Effector memory CD4-positive, alpha-beta T cell (primary cell): Measurements from ENCODE around the gene TMEM98.
"Not testable (repeated sequence)": the region's sequence is repeated elsewhere in the genome, so short reads cannot be mapped to it uniquely, and the experiment has no call there.

Source experiments
- DNase-seq, 3 donors: peaks; one replicate each; pipeline ENCODE4 v3.0.0-alpha.2; 2020
- H3K27ac ChIP-seq: 2 replicates; pipeline ENCODE4 v1.7.0; 2013; ENCODE audit warnings: mild to moderate bottlenecking, low read length, moderate library complexity; ENCODE audit not compliant: insufficient read depth, poor library complexity, severe bottlenecking
- H3K27me3 ChIP-seq: replicated peaks from 2 replicates; pipeline ENCODE4 v1.7.0; 2013; ENCODE audit warnings: mild to moderate bottlenecking, low read length; ENCODE audit not compliant: insufficient read depth, control insufficient read depth, poor library complexity, severe bottlenecking
- H3K36me3 ChIP-seq: 2 replicates; pipeline ENCODE4 v1.7.0; 2013; ENCODE audit warnings: mild to moderate bottlenecking, low read length, moderate library complexity; ENCODE audit not compliant: control insufficient read depth, insufficient read depth
- H3K4me1 ChIP-seq: 2 replicates; pipeline ENCODE4 v1.7.0; 2013; ENCODE audit warnings: low read length, mild to moderate bottlenecking; ENCODE audit not compliant: control insufficient read depth, insufficient read depth, poor library complexity, severe bottlenecking
- H3K4me3 ChIP-seq: 2 replicates; pipeline ENCODE4 v1.7.0; 2013; ENCODE audit warnings: low read length, low read depth, mild to moderate bottlenecking; ENCODE audit not compliant: insufficient read depth, poor library complexity, severe bottlenecking
- H3K9me3 ChIP-seq: 2 replicates; pipeline ENCODE4 v1.7.0; 2013; ENCODE audit warnings: mild to moderate bottlenecking, low read length, moderate library complexity; ENCODE audit not compliant: control insufficient read depth

TMEM98 gene

DNA sequence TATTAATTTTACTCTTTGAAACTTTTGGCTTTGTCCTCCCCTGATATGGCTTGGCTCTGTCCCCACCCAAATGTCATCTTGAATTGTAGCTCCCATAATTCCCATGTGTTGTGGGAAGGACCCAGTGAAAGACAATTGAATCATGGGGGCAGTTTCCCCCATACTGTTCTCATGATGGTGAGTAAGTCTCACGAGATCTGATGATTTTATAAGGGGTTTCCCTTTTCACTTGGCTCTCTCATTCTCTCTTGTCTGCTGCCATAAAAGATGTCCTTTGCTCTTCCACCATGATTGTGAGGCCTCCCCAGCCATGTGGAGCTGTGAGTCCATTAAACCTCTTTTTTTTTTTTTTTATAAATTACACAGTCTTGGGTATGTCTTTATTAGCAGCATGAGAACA is 24.5 kb downstream of the TMEM98 start:
- not testable (repeated sequence) for DNase-seq, H3K9me3 ChIP-seq, H3K27ac ChIP-seq, H3K36me3 ChIP-seq, H3K4me1 ChIP-seq, H3K27me3 ChIP-seq, H3K4me3 ChIP-seq

DNA sequence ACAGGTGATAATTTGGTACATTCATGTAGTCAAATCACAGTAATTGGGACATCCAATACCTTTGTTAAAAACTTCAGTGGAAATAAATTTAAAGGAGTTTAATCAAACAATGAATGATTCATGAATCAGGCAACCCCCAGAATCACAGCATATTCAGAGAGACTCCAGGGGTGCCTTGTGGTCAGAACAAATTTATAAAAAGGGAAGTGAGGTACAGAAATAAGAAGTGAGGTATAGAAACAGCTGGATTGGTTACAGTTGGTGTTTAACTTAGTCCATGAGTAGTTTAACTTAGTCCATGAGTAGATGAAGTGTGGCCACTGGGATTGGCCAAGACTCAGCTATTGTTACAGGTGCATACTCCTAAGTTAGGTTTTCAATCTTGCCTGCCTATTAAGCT is 25.1 kb downstream of the TMEM98 start:
- H3K36me3 ChIP-seq, result no peaks in the 10 kb centered on the region
- no peaks in the 10 kb centered on the region for H3K4me1 ChIP-seq
- no peaks in the 10 kb centered on the region for H3K9me3 ChIP-seq
- H3K27ac ChIP-seq, result no peak overlapping the region
- no peak overlapping the region for H3K4me3 ChIP-seq
- DNase-seq, result no peak
- H3K27me3 ChIP-seq, result no peaks in the 10 kb centered on the region

DNA sequence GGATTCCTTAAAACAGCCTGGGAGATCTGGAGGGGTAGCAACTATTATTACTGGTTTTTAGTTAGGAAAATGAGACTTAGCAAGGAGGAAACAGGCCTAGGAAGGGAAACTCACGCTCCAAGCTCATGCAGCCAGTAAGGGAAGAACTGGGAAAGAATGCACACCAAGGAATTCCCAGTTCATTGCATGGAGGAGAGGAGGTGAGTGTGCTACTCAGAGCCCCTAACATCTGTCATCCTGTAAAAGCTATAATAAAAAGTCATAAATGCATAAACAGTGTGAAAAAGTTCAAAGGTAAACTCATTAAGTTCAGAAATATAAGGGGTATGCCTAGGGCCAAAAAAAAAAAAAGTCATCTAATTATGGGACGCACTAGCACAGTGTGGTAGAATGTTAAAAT is 25.9 kb downstream of the TMEM98 start:
- Histone ChIP-seq H3K36me3 (no peaks in the 10 kb centered on the region), H3K27me3 (no peaks in the 10 kb centered on the region), H3K9me3 (no peaks in the 10 kb centered on the region), H3K27ac (no peak overlapping the region), H3K4me1 (no peaks in the 10 kb centered on the region), H3K4me3 (no peak overlapping the region)
- DNase-seq, result no peak

DNA sequence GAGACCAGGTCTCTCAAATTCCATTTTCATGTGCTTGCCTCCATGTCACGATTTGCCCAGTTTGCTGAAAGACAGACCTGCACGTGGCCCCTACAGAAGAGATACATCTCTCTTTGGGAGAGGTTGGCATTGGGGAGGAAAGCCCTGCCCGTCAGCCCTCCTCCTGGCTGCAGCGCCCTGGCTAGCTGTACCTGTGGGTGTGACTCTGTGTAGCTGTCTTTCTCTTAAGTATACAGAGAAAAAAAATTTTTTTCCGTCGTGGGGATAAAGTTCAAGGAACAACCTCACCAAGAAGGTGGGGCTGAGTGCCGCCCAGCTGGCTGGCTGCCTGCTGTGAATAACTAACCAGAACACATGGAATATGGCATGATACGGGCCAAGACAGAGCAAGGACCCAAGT is 26.5 kb downstream of the TMEM98 start:
- Histone ChIP-seq H3K9me3 (no peaks in the 10 kb centered on the region), H3K27ac (no peak overlapping the region), H3K4me1 (no peaks in the 10 kb centered on the region), H3K36me3 (no peaks in the 10 kb centered on the region), H3K4me3 (no peak overlapping the region), H3K27me3 (no peaks in the 10 kb centered on the region)
- DNase-seq, result no peak

DNA sequence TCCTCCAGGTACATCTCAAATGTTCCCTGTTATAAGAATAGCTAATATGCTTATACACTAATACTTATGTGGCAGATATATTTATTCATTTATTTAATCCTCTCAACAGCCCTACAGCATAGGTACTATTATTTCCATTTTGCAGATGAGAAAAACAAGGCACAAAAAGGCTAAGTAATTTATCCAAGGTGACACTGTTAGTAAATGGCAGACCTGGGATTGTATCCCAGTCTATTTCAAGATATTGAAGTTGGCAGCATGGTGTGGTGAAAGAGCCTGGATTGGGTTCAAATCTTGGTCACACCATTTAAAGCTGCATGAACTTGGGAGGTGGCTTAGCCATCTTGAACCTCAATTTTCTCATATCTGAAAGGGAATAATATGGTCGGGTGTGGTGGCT is 27.2 kb downstream of the TMEM98 start:
- Histone ChIP-seq H3K9me3 (no peaks in the 10 kb centered on the region), H3K4me1 (no peaks in the 10 kb centered on the region), H3K27ac (no peak overlapping the region), H3K27me3 (no peaks in the 10 kb centered on the region), H3K4me3 (no peak overlapping the region), H3K36me3 (no peaks in the 10 kb centered on the region)
- no peak for DNase-seq

DNA sequence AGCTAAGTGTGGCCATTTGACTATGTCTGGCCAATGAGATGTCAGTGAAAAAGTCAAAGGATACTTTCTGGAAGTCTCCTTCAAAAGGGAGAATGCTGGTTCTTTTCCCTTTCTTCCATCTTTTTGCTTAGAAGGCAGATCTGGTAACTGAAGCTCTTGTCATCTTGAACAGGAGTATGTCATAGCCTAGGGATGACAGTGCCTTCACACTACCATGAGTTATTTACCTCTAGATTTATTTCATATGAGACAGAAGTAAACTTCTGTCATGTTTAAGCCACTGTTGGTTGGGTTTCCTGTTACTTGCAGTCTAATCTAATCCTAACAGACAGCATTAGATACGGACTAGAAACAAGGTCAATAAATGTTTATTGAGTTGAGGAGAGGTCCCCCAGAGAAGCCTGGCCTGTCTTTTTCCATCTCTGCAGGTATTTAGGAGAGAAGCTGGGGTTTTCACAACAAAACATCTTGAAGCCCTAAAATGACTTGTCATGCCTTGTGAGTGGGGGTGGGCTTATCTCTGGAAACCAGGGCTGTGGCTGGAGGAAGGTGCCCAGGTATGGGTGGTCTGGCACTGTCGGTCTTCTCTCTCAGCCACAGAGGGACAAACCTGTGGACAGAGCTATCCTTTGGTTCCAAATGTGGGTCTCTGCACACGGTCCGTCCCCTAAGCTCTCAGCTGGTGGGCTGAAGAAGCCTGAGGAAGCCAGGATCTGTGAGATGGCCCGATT is 28.5 kb downstream of the TMEM98 start:
- H3K27me3 ChIP-seq, result no peaks in the 10 kb centered on the region
- H3K4me3 ChIP-seq, result no peak overlapping the region
- no peak for DNase-seq
- H3K9me3 ChIP-seq, result no peaks in the 10 kb centered on the region
- H3K36me3 ChIP-seq, result no peaks in the 10 kb centered on the region
- H3K4me1 ChIP-seq, result no peaks in the 10 kb centered on the region
- no peak overlapping the region for H3K27ac ChIP-seq

DNA sequence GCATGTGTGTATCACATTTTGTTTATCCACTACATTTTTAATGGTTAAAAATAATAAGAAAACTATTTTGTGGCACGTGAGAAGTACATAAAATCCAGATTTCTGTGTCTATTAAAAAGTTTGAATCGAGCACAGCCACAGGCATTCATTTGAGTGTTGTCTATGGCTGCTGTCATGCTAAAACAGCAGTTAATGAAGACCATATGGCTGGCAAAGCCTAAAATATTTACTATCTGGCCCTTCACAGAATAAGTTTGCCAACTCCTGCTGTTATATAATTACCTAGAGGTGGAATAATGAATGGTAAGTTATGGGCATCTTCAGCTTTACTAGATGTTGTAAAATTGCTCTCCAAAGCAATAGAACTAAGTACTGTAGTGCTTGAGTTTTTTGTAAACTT is 30.5 kb downstream of the TMEM98 start:
- DNase-seq, result no peak
- Histone ChIP-seq H3K9me3 (no peaks in the 10 kb centered on the region), H3K36me3 (no peaks in the 10 kb centered on the region), H3K4me1 (no peaks in the 10 kb centered on the region), H3K27me3 (no peaks in the 10 kb centered on the region), H3K4me3 (no peak overlapping the region), H3K27ac (no peak overlapping the region)

DNA sequence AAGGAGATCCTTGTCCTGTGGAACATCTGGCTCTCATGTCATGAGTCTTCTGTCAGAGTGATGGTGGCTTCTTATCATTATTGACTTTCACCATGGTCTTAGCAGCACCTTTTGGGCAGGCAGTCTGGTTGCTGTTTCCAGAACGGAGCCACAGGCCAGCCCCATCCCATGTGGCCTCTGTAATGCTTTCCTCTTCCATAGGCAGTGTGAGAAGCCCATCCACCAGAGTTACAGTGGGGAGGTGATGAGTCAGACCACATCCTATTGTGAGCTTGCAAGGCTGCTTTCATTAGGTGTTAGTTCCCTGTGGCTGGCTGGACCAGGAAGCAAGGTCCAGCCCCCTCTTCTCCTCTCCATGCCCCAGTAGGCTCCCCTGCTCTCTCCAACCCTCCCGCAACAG is 32.9 kb downstream of the TMEM98 start:
- no peak for DNase-seq
- no peaks in the 10 kb centered on the region for H3K27me3 ChIP-seq
- H3K4me1 ChIP-seq, result no peaks in the 10 kb centered on the region
- H3K4me3 ChIP-seq, result no peak overlapping the region
- no peak overlapping the region for H3K27ac ChIP-seq
- H3K9me3 ChIP-seq, result no peaks in the 10 kb centered on the region
- no peaks in the 10 kb centered on the region for H3K36me3 ChIP-seq

DNA sequence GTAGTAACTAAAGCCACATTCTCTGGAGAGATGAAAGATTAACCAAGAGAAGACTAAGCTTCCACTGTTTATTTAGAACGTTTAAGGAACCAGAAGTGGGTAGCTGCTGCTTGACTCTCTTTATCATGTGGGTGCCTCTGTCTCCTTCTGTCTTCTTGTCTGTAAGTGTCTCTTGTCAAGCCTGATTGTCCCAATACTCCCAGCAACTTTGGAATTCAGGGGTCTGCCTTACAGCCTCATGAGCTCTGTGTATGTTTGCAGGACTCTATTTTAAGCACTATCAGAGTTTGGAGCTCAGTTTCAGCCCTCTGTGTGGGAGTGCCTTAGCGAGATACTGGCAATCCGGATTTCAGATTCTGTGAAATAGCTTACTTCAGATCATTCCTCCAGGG is 34.4 kb downstream of the TMEM98 start:
- Histone ChIP-seq H3K4me3 (no peak overlapping the region), H3K4me1 (no peaks in the 10 kb centered on the region), H3K27ac (no peak overlapping the region), H3K27me3 (no peaks in the 10 kb centered on the region), H3K9me3 (no peaks in the 10 kb centered on the region), H3K36me3 (no peaks in the 10 kb centered on the region)
- DNase-seq, result no peak

DNA sequence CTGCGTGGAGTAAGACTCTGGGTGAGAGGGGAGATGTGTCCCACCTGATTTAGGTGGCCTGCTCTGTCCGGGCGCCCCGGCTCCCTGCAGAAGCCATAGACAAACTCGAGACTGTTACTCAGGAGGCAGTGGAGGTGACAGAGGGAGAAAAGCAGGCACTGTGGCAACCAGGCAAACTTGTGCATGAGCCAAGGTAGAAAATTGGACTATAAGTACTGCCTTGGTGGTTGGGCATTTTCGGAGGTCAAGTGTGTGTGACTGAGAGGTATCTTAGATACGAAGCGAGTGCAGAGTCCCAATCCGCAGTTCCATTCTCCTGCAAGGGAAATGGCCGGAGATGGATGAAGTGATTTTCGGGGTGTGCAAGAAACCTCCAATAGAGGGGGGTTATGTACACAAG is 36.6 kb downstream of the TMEM98 start:
- no peaks in the 10 kb centered on the region for H3K36me3 ChIP-seq
- no peak overlapping the region for H3K4me3 ChIP-seq
- no peaks in the 10 kb centered on the region for H3K27me3 ChIP-seq
- no peaks in the 10 kb centered on the region for H3K4me1 ChIP-seq
- no peak for DNase-seq
- no peak overlapping the region for H3K27ac ChIP-seq
- H3K9me3 ChIP-seq, result no peaks in the 10 kb centered on the region
